SK-N-SH treated with all-trans-retinoic acid at 6 μM for 48 hours (cell line): Measurements from ENCODE around the gene CDH6.

Experiments used
- ESRRG ChIP-seq: fragments of 250-450 bp; sonication (Bioruptor Pico); IDR thresholded peaks from 2 replicates; pipeline ENCODE4 v1.6.1; 2021; ENCODE audit warnings: mild to moderate bottlenecking
- OSR1 ChIP-seq: fragments of 250-450 bp; sonication (Bioruptor Pico); IDR thresholded peaks from 2 replicates; pipeline ENCODE4 v1.8.0; 2022; ENCODE audit warnings: moderate library complexity, mild to moderate bottlenecking, inconsistent platforms
- PPARA ChIP-seq: fragments of 250-450 bp; sonication (Bioruptor Pico); IDR thresholded peaks from 2 replicates; pipeline ENCODE4 v1.5.0; 2020; ENCODE audit warnings: mild to moderate bottlenecking, borderline replicate concordance
- RARB ChIP-seq: fragments of 250-450 bp; sonication (Bioruptor Pico); IDR thresholded peaks from 2 replicates; pipeline ENCODE4 v1.8.0; 2021; ENCODE audit warnings: mild to moderate bottlenecking, moderate library complexity
- ZC3H10 ChIP-seq: fragments of 250-450 bp; sonication (Bioruptor Pico); IDR thresholded peaks from 2 replicates; pipeline ENCODE4 v1.5.1; 2021; ENCODE audit warnings: mild to moderate bottlenecking, moderate library complexity
- ZFP3 ChIP-seq: fragments of 250-450 bp; sonication (Bioruptor Pico); IDR thresholded peaks from 2 replicates; pipeline ENCODE4 v1.5.0; 2020; ENCODE audit warnings: mild to moderate bottlenecking, moderate library complexity
- ZNF8 ChIP-seq: fragments of 450-650 bp; formaldehyde crosslinking; IDR thresholded peaks from 2 replicates; pipeline ENCODE4 v1.5.0; 2020; ENCODE audit warnings: mild to moderate bottlenecking, moderate library complexity
- TF ChIP-seq, protein P1 (sequence below): fragments of 250-450 bp; sonication (Bioruptor Pico); IDR thresholded peaks from 2 replicates; pipeline ENCODE4 v1.5.1; 2020; ENCODE audit warnings: low read depth, mild to moderate bottlenecking, moderate library complexity
- TF ChIP-seq, protein P2 (sequence below): fragments of 250-450 bp; sonication (Bioruptor Pico); IDR thresholded peaks from 2 replicates; pipeline ENCODE4 v1.8.0; 2020; ENCODE audit warnings: mild to moderate bottlenecking, moderate library complexity, borderline replicate concordance
- TF ChIP-seq, protein P3 (sequence below): fragments of 250-450 bp; sonication (Bioruptor Pico); IDR thresholded peaks from 2 replicates; pipeline ENCODE4 v1.5.0; 2020; ENCODE audit warnings: mild to moderate bottlenecking, moderate library complexity

DNA sequence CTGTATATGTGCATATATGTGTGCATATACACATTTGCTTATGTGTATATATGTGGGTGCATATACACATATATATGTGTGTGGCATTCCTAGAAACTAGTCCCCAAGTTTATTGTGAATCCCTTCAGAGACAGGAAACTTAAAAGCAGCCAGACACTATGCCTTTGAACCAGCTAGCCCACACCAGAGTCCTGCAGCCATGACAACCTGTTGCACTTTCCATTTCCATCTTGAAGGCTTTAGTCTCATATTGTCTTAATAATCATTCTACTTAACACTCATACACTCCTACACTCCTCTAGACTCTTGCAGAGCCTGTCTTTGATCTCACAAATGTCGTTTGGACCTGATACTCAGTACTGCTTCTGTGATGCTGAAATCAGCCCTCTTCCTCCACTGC lies 34.8 kb upstream of the CDH6 start:
- no peak for TF ChIP-seq PPARA (CRISPR knock-in tag)
- TF ChIP-seq, protein P1, sequence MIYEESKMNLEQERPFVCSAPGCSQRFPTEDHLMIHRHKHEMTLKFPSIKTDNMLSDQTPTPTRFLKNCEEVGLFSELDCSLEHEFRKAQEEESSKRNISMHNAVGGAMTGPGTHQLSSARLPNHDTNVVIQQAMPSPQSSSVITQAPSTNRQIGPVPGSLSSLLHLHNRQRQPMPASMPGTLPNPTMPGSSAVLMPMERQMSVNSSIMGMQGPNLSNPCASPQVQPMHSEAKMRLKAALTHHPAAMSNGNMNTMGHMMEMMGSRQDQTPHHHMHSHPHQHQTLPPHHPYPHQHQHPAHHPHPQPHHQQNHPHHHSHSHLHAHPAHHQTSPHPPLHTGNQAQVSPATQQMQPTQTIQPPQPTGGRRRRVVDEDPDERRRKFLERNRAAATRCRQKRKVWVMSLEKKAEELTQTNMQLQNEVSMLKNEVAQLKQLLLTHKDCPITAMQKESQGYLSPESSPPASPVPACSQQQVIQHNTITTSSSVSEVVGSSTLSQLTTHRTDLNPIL (CRISPR knock-in tag): no peak
- TF ChIP-seq, protein P2, sequence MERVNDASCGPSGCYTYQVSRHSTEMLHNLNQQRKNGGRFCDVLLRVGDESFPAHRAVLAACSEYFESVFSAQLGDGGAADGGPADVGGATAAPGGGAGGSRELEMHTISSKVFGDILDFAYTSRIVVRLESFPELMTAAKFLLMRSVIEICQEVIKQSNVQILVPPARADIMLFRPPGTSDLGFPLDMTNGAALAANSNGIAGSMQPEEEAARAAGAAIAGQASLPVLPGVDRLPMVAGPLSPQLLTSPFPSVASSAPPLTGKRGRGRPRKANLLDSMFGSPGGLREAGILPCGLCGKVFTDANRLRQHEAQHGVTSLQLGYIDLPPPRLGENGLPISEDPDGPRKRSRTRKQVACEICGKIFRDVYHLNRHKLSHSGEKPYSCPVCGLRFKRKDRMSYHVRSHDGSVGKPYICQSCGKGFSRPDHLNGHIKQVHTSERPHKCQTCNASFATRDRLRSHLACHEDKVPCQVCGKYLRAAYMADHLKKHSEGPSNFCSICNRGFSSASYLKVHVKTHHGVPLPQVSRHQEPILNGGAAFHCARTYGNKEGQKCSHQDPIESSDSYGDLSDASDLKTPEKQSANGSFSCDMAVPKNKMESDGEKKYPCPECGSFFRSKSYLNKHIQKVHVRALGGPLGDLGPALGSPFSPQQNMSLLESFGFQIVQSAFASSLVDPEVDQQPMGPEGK (CRISPR knock-in tag): no peak
- no peak for TF ChIP-seq ZFP3 (CRISPR knock-in tag)
- TF ChIP-seq RARB: no peak
- TF ChIP-seq ZC3H10: no peak
- TF ChIP-seq OSR1: no peak
- no peak for TF ChIP-seq ZNF8 (CRISPR knock-in tag)
- no peak for TF ChIP-seq ESRRG (CRISPR knock-in tag)
- TF ChIP-seq, protein P3, sequence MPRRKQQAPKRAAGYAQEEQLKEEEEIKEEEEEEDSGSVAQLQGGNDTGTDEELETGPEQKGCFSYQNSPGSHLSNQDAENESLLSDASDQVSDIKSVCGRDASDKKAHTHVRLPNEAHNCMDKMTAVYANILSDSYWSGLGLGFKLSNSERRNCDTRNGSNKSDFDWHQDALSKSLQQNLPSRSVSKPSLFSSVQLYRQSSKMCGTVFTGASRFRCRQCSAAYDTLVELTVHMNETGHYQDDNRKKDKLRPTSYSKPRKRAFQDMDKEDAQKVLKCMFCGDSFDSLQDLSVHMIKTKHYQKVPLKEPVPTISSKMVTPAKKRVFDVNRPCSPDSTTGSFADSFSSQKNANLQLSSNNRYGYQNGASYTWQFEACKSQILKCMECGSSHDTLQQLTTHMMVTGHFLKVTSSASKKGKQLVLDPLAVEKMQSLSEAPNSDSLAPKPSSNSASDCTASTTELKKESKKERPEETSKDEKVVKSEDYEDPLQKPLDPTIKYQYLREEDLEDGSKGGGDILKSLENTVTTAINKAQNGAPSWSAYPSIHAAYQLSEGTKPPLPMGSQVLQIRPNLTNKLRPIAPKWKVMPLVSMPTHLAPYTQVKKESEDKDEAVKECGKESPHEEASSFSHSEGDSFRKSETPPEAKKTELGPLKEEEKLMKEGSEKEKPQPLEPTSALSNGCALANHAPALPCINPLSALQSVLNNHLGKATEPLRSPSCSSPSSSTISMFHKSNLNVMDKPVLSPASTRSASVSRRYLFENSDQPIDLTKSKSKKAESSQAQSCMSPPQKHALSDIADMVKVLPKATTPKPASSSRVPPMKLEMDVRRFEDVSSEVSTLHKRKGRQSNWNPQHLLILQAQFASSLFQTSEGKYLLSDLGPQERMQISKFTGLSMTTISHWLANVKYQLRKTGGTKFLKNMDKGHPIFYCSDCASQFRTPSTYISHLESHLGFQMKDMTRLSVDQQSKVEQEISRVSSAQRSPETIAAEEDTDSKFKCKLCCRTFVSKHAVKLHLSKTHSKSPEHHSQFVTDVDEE (CRISPR knock-in tag): no peak
